Hindlimb muscle (tissue), 1 donor: Measurements from ENCODE around the gene TYRO3. TPM values are rescaled to one million over a fixed set of nuclear protein-coding genes. Genes with fewer than 3 reads are reported as not detected.
A peak's percentile ranks its signal among the peaks of the same experiment; 100 is the strongest.
"Not testable (repeated sequence)": the region's sequence is repeated elsewhere in the genome, so short reads cannot be mapped to it uniquely, and the experiment has no call there.

Experiments used
- DNase-seq: peaks from one replicate; pipeline ENCODE4 v3.0.0-alpha.2; 2013
- polyA plus RNA-seq: library from polyadenylated mRNA; unstranded; fragments of 120-200 nt; gene quantifications from one replicate; pipeline ENCODE4 v1.2.1, GENCODE V29; 2013; ENCODE audit not compliant: insufficient read length

Gene TYRO3
- polyA plus RNA-seq, 1 donor, result 18.5 TPM

GRCh38 chr15:41554915-41555314, 4.1 kb upstream of the TYRO3 start:
- DNase-seq, result no peak

GRCh38 chr15:41556677-41557076, 2.3 kb upstream of the TYRO3 start:
- DNase-seq, result no peak

GRCh38 chr15:41557673-41558399, 1.2 kb upstream of the TYRO3 start:
- DNase-seq, result peak; percentile 56

GRCh38 chr15:41559239-41559782, 299 bp downstream of the TYRO3 start:
- DNase-seq, result no peak

- DNase-seq, result no peak
Observed at GRCh38 chr15:41560572-41560874, 1.5 kb downstream of the TYRO3 start.

GRCh38 chr15:41561104-41561776, 2.2 kb downstream of the TYRO3 start:
- no peak for DNase-seq

GRCh38 chr15:41561777-41562145, 2.7 kb downstream of the TYRO3 start:
- peak; percentile 75 for DNase-seq

- no peak for DNase-seq
Observed at GRCh38 chr15:41562244-41562643, 3.2 kb downstream of the TYRO3 start.

GRCh38 chr15:41562784-41563198, 3.8 kb downstream of the TYRO3 start:
- peak; percentile 61 for DNase-seq

- DNase-seq, result no peak
Observed at GRCh38 chr15:41564286-41564959, 5.4 kb downstream of the TYRO3 start.

- DNase-seq, result no peak
Observed at GRCh38 chr15:41564960-41565502, 6.0 kb downstream of the TYRO3 start.

GRCh38 chr15:41565702-41566101, 6.7 kb downstream of the TYRO3 start:
- DNase-seq, result no peak

GRCh38 chr15:41566121-41566885, 7.3 kb downstream of the TYRO3 start:
- DNase-seq, result no peak

GRCh38 chr15:41567261-41567660, 8.2 kb downstream of the TYRO3 start:
- no peak for DNase-seq

GRCh38 chr15:41567862-41568261, 8.8 kb downstream of the TYRO3 start:
- no peak for DNase-seq

GRCh38 chr15:41568350-41569017, 9.5 kb downstream of the TYRO3 start:
- no peak for DNase-seq

- DNase-seq, result not testable (repeated sequence)
Observed at GRCh38 chr15:41569232-41569631, 10.2 kb downstream of the TYRO3 start.

GRCh38 chr15:41570764-41571163, 11.8 kb downstream of the TYRO3 start:
- DNase-seq, result no peak

GRCh38 chr15:41571948-41572347, 12.9 kb downstream of the TYRO3 start:
- DNase-seq, result no peak

GRCh38 chr15:41572866-41573265, 13.9 kb downstream of the TYRO3 start:
- DNase-seq, result no peak

- DNase-seq, result no peak
Observed at GRCh38 chr15:41573396-41573795, 14.4 kb downstream of the TYRO3 start.

GRCh38 chr15:41574158-41574557, 15.1 kb downstream of the TYRO3 start:
- DNase-seq, result no peak
